K562 (cell line): ENCODE results near the gene HNRNPLL. TPM values are rescaled to one million over a fixed set of nuclear protein-coding genes. Genes with fewer than 3 reads are reported as not detected.

ENCODE experiments used
- C11orf30 ChIP-seq: fragments of 450-650 bp; IDR thresholded peaks from 2 replicates; pipeline ENCODE4 v1.6.1; 2016; ENCODE audit warnings: low read depth, mild to moderate bottlenecking
- CCAR2 ChIP-seq: fragments of 200-400 bp; formaldehyde crosslinking; IDR thresholded peaks from 2 replicates; pipeline ENCODE4 v1.6.1; 2017; ENCODE audit warnings: mild to moderate bottlenecking, low read depth, low read length
- CREM ChIP-seq: IDR thresholded peaks from 2 replicates; pipeline ENCODE4 v1.6.1; 2014; ENCODE audit warnings: antibody characterized with exemption, low read depth
- ESRRA ChIP-seq: fragments of 450-650 bp; IDR thresholded peaks from 2 replicates; pipeline ENCODE4 v1.6.1; 2014; ENCODE audit warnings: low read depth, mild to moderate bottlenecking, moderate library complexity, borderline replicate concordance
- FOSL1 ChIP-seq: fragments of 200-800 bp; sonication (Bioruptor generic); conservative IDR thresholded peaks from 2 replicates; pipeline ENCODE4 v1.6.1; 2016; ENCODE audit warnings: missing genetic modification characterization, missing compliant biosample characterization
- HDAC8 ChIP-seq: fragments of 450-650 bp; IDR thresholded peaks from 2 replicates; pipeline ENCODE4 v1.6.1; 2016; ENCODE audit warnings: mild to moderate bottlenecking, missing genetic modification characterization, moderate library complexity, missing compliant biosample characterization
- LCOR ChIP-seq: sonication (generic); formaldehyde crosslinking; IDR thresholded peaks from 2 replicates; pipeline ENCODE4 v1.8.0; 2022; ENCODE audit warnings: mild to moderate bottlenecking, missing genetic modification reagents
- MCM7 ChIP-seq, 2 experiments: fragments of 450-650 bp; IDR thresholded peaks; 2 replicates each; pipeline ENCODE4 v1.6.1; 2016 to 2018
- MEF2D ChIP-seq: conservative IDR thresholded peaks from 2 replicates; pipeline ENCODE4 v1.6.1; 2016; ENCODE audit warnings: low read depth, missing genetic modification characterization, missing compliant biosample characterization
- NR1H2 ChIP-seq: sonication (generic); formaldehyde crosslinking; IDR thresholded peaks from 2 replicates; pipeline ENCODE4 v1.4.0; 2020; ENCODE audit warnings: mild to moderate bottlenecking, missing genetic modification reagents
- RAD51 ChIP-seq: fragments of 450-650 bp; IDR thresholded peaks from 2 replicates; pipeline ENCODE4 v1.7.1; 2016; ENCODE audit warnings: low read depth, mild to moderate bottlenecking, borderline replicate concordance
- RBBP5 ChIP-seq: fragments of 200-600 bp; sonication (generic); IDR thresholded peaks from 2 replicates; pipeline ENCODE4 v1.6.1; 2012; ENCODE audit warnings: borderline replicate concordance, mild to moderate bottlenecking, low read length, control low read depth, inconsistent platforms; ENCODE audit not compliant: insufficient read depth, poor library complexity, severe bottlenecking
- SNIP1 ChIP-seq: fragments of 450-650 bp; IDR thresholded peaks from 2 replicates; pipeline ENCODE4 v1.7.1; 2017; ENCODE audit warnings: low read depth, mild to moderate bottlenecking
- ZBTB7A ChIP-seq: IDR thresholded peaks from 2 replicates; pipeline ENCODE4 v1.6.1; 2011; ENCODE audit warnings: low read depth, mild to moderate bottlenecking, low read length, moderate library complexity, borderline replicate concordance; ENCODE audit not compliant: control insufficient read depth
- ZNF717 ChIP-seq: fragments of 250-450 bp; sonication (Bioruptor Pico); IDR thresholded peaks from 2 replicates; pipeline ENCODE4 v1.5.0; 2021
- ZSCAN29 ChIP-seq: fragments of 450-650 bp; IDR thresholded peaks from 2 replicates; pipeline ENCODE4 v1.6.1; 2017
- polyA plus RNA-seq, 8 experiments: library from polyadenylated mRNA; depleted of rRNA in 4 of 8; stranded (reverse) in 5 of 8; unstranded in 3 of 8; fragments of >200 nt; fragmentation: Nextera tagmentation in 2 of 8; fragmentation: Illumina TruSeq in 1 of 8; extraction: Ambion mirVana in 2 of 8; extraction: Trizol in 1 of 8; gene quantifications; 2 replicates each; pipeline versions ENCODE4 v1.2.1 to v1.2.3, GENCODE V29; 2011 to 2014; ENCODE audit warnings: inconsistent platforms in 1 of 8, missing spikeins in 1 of 8
- total RNA-seq, 7 experiments: library from RNA; depleted of rRNA in 6 of 7; stranded (reverse); fragments of >200 nt in 6 of 7; fragmentation: Illumina TruSeq in 2 of 7; extraction: Trizol in 2 of 7; gene quantifications; 2 replicates each; pipeline versions ENCODE4 v1.2.1 to v1.2.3, GENCODE V29; 2011 to 2021; ENCODE audit warnings: low replicate concordance in 1 of 7
- TF ChIP-seq, protein P1 (sequence below): sonication (generic); formaldehyde crosslinking; IDR thresholded peaks from 2 replicates; pipeline ENCODE4 v1.9.0; 2022; ENCODE audit warnings: mild to moderate bottlenecking, missing genetic modification reagents
- TF ChIP-seq, protein P2 (sequence below): fragments of 250-450 bp; sonication (Bioruptor Pico); IDR thresholded peaks from 2 replicates; pipeline ENCODE4 v1.8.0; 2022; ENCODE audit warnings: inconsistent platforms
- TF ChIP-seq, protein P3 (sequence below): sonication (generic); formaldehyde crosslinking; IDR thresholded peaks from 2 replicates; pipeline ENCODE4 v1.8.0; 2023; ENCODE audit warnings: mild to moderate bottlenecking, missing genetic modification reagents
- TF ChIP-seq, protein P4 (sequence below): fragments of 450-650 bp; formaldehyde crosslinking; IDR thresholded peaks from 2 replicates; pipeline ENCODE4 v1.4.0; 2020; ENCODE audit warnings: mild to moderate bottlenecking, mixed read lengths
- TF ChIP-seq, protein P5 (sequence below): sonication (generic); formaldehyde crosslinking; IDR thresholded peaks from 2 replicates; pipeline ENCODE4 v1.8.1; 2022; ENCODE audit warnings: missing genetic modification reagents

The HNRNPLL gene
- total and polyA plus RNA-seq, 9 of the 15 experiments (the other 6 are each of a cell fraction or from before 2014, with no cell fraction given): 19.8 to 135 (median 57.8) TPM

DNA sequence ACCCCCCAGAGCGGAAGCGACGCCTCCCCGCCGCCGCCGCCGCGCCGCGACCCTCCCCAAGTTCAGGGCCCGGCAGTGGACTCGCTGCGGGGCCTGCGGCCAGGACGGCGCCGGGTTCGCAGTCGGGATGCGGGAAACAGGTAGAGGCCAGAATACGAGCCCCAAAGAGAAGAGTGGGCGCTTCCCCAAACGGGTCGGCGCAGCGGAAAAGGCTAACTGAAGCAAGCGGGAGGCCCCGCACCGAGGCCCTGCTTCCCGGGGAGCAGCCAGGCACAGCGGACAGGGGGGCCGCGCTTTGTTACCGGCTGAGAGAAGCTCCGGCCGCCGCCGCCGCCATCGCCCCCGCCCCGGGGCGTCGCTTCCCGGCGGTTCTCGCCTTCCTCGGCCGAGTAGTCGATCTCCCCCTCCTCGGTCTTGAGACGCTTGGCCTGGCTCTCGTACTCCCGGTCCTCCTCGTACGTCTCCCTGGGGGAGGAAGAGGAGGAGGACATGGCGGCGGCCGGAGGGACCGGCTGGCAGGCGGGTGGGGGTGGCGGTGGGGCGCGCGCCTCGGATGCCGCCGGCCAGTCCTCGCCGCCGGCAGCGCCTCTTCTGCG lies 494 bp downstream of the HNRNPLL start (continued):
- TF ChIP-seq SNIP1 (no peak), MEF2D (tag) (no peak), RBBP5 (peak; percentile 97), ESRRA (no peak), ZBTB7A (peak; percentile 61), HDAC8 (tag) (no peak), C11orf30 (no peak), FOSL1 (tag) (no peak), CREM (no peak), RAD51 (no peak), MCM7 (IDR thresholded peaks at IDR 0.05) (no peak), LCOR (CRISPR knock-in tag) (no peak), CCAR2 (no peak), ZNF717 (CRISPR knock-in tag) (no peak), ZSCAN29 (no peak), NR1H2 (CRISPR knock-in tag) (0 out of 2 replicates have a peak, but pooled peaks have one; percentile 40)
- TF ChIP-seq, protein P1, sequence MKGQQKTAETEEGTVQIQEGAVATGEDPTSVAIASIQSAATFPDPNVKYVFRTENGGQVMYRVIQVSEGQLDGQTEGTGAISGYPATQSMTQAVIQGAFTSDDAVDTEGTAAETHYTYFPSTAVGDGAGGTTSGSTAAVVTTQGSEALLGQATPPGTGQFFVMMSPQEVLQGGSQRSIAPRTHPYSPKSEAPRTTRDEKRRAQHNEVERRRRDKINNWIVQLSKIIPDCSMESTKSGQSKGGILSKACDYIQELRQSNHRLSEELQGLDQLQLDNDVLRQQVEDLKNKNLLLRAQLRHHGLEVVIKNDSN (CRISPR knock-in tag): no peak
- TF ChIP-seq, protein P2, sequence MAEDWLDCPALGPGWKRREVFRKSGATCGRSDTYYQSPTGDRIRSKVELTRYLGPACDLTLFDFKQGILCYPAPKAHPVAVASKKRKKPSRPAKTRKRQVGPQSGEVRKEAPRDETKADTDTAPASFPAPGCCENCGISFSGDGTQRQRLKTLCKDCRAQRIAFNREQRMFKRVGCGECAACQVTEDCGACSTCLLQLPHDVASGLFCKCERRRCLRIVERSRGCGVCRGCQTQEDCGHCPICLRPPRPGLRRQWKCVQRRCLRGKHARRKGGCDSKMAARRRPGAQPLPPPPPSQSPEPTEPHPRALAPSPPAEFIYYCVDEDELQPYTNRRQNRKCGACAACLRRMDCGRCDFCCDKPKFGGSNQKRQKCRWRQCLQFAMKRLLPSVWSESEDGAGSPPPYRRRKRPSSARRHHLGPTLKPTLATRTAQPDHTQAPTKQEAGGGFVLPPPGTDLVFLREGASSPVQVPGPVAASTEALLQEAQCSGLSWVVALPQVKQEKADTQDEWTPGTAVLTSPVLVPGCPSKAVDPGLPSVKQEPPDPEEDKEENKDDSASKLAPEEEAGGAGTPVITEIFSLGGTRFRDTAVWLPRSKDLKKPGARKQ (CRISPR knock-in tag): no peak
- TF ChIP-seq, protein P3, sequence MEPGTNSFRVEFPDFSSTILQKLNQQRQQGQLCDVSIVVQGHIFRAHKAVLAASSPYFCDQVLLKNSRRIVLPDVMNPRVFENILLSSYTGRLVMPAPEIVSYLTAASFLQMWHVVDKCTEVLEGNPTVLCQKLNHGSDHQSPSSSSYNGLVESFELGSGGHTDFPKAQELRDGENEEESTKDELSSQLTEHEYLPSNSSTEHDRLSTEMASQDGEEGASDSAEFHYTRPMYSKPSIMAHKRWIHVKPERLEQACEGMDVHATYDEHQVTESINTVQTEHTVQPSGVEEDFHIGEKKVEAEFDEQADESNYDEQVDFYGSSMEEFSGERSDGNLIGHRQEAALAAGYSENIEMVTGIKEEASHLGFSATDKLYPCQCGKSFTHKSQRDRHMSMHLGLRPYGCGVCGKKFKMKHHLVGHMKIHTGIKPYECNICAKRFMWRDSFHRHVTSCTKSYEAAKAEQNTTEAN (CRISPR knock-in tag): 0 out of 2 replicates have a peak, but pooled peaks have one; percentile 6
- TF ChIP-seq, protein P4, sequence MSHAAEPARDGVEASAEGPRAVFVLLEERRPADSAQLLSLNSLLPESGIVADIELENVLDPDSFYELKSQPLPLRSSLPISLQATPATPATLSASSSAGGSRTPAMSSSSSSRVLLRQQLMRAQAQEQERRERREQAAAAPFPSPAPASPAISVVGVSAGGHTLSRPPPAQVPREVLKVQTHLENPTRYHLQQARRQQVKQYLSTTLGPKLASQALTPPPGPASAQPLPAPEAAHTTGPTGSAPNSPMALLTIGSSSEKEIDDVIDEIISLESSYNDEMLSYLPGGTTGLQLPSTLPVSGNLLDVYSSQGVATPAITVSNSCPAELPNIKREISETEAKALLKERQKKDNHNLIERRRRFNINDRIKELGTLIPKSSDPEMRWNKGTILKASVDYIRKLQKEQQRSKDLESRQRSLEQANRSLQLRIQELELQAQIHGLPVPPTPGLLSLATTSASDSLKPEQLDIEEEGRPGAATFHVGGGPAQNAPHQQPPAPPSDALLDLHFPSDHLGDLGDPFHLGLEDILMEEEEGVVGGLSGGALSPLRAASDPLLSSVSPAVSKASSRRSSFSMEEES: no peak
- TF ChIP-seq, protein P5, sequence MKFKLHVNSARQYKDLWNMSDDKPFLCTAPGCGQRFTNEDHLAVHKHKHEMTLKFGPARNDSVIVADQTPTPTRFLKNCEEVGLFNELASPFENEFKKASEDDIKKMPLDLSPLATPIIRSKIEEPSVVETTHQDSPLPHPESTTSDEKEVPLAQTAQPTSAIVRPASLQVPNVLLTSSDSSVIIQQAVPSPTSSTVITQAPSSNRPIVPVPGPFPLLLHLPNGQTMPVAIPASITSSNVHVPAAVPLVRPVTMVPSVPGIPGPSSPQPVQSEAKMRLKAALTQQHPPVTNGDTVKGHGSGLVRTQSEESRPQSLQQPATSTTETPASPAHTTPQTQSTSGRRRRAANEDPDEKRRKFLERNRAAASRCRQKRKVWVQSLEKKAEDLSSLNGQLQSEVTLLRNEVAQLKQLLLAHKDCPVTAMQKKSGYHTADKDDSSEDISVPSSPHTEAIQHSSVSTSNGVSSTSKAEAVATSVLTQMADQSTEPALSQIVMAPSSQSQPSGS: no peak
